ENCODE results near the gene GPR146. TPM values are rescaled to one million over a fixed set of nuclear protein-coding genes. Genes with fewer than 3 reads are reported as not detected.
A peak's percentile ranks its signal among the peaks of the same experiment; 100 is the strongest.

The GPR146 gene
- total RNA-seq, 1 donor: 1.2 TPM

DNA sequence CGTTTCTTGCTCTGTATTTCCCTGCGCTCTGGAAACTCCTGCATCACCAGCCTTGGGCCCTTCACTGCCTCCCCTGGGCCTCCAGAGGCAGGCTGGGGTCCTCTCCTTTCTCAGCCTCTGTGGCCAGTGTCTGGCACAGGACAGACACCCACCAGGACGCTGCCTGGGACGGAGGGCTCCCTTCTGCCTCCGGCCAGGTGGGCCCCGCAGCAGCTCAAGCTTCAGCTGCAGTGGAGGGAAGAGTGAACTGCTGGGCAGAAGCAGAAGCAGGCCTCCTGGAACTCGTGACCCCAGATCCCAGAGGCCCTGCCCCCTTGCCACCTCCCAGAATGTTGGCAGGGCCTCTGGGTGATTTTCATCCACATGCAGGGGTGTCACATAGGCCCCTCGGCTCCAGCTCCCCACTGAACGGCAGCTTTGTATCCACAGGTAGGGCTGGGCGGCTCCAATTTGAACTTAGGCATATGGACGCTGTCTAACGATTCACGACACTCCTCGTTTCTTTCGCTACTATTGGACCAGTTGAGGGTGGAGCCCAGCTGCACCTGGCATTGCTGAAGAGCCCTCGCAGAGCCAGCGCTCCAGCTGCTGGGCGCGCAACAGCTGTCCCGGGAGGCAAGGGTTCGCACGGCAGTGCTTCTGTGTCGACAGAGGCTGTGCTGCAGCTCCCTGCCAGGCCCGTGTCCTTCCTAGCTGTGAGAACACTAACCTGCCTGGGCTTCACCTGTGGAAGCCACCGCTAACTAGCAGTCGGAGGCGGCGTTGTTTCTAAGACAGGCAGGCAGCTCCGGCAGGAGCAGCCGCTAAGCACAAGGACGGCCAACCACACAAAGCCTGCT lies 18.4 kb upstream of the GPR146 start:
- TF ChIP-seq, protein P1, sequence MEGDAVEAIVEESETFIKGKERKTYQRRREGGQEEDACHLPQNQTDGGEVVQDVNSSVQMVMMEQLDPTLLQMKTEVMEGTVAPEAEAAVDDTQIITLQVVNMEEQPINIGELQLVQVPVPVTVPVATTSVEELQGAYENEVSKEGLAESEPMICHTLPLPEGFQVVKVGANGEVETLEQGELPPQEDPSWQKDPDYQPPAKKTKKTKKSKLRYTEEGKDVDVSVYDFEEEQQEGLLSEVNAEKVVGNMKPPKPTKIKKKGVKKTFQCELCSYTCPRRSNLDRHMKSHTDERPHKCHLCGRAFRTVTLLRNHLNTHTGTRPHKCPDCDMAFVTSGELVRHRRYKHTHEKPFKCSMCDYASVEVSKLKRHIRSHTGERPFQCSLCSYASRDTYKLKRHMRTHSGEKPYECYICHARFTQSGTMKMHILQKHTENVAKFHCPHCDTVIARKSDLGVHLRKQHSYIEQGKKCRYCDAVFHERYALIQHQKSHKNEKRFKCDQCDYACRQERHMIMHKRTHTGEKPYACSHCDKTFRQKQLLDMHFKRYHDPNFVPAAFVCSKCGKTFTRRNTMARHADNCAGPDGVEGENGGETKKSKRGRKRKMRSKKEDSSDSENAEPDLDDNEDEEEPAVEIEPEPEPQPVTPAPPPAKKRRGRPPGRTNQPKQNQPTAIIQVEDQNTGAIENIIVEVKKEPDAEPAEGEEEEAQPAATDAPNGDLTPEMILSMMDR (IDR thresholded peaks at IDR 0.05; ENCODE audit: insufficient read depth, low read length): no peak
- DNase-seq (ENCODE audit: low read depth): no peak
- H3K4me3 ChIP-seq (ENCODE audit: low read depth, low read length): no peak overlapping the region

DNA sequence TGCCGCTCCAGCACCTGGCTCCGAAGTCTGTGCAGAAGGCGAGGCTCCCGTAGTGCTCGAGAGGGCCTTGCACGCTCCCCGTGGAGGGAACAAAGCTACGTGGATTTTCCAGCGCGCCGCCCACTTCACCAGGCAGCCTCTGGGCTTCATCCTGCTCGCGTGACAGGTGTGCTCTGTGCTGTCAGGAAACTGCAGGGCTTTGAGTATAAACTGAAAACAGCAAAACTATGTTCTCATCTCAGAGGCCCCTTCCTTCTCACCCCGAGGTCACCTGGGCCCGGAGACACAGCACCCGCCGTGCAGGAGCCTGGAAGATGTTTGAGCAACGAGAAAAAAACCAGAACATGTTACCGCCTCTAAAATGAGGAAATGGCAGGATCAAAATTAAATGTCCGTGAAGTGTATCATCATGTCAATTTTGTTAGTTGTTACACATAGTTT lies 17.6 kb upstream of the GPR146 start:
- TF ChIP-seq, protein P1 (IDR thresholded peaks at IDR 0.05; ENCODE audit: insufficient read depth, low read length): no peak
- no peak for DNase-seq (ENCODE audit: low read depth)
- H3K4me3 ChIP-seq (ENCODE audit: low read depth, low read length): peak overlapping the region; percentile 76

DNA sequence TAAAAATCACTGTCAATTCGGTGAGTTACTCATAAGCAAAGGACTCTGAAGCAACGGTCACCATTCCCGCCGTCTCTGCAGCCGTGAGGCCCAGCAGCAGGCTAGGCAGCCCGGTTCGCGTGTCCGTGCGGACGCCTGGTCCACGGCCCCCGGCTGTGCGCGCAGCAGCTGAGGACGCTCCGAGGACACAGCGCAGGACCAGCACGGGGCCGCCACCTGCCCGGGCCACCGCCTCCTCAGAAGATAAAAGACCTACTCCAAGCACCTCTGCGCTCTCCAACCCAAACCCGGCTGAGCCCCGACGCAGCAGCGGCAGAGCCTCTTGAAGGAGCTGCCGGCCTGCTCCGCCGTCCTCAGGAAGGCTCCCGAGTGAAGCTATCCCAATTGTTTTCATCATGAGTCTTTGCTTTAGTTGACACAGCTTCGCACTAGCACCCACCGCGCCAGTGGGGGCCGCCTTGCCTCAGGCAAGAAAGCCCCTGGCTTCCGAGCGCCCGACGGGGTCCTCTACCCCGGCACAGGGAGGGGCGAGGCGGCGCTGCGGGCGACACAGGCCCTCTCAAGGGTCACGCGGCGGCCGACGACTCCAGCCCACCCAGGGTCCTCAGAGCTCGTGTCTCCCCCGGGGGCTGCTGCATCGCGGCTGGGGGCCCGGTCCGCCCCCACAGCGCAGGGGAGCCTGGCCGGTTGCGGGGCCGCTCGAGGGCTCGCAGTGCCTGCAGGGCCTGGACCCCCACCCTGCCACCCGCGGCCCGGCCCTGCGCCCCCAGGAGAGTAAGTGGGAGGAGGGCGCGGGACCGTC lies 16.9 kb upstream of the GPR146 start:
- TF ChIP-seq, protein P1 (IDR thresholded peaks at IDR 0.05; ENCODE audit: insufficient read depth, low read length): no peak
- H3K4me3 ChIP-seq (ENCODE audit: low read depth, low read length): peak overlapping the region; percentile 76
- DNase-seq (ENCODE audit: low read depth): peak; percentile 48

DNA sequence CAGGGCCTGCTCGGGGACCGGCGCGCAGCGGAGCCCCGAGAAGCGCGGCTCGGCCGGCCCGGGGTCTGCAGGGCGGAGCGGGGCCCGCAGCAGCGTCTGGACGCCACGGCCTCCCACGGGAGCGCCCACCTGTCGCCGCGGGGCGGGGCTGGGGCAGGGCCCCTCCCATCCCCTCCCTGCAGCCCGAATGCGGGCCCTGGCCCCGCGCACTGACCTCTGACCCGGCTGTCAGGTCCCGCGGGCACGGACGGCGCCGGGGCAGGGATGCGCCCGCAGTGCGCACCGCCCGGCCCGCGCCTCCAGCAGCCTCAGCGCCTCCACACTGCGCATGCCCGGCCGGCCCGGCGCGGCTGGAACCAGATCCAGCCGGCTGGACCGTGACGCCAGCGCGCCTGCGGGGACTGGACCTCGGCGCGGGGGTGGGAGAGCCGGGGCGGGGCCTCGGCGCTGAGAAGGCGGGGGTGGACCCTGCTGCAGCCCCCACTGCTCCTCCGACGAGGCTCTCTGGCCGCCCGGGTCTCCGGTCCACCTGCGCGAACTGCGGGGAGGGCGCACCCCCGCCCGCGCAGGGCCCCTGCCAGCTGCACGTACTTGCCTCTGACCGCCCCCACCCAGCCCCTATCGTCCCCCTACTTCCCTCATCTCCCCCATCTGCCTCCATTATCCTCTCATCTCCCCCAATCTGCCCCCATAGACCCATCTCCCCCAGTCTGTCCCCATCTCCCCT lies 16.1 kb upstream of the GPR146 start:
- peak; percentile 81 for DNase-seq (ENCODE audit: low read depth)
- H3K4me3 ChIP-seq (ENCODE audit: low read depth, low read length): peak overlapping the region; percentile 76
- TF ChIP-seq, protein P1 (IDR thresholded peaks at IDR 0.05; ENCODE audit: insufficient read depth, low read length): no peak

DNA sequence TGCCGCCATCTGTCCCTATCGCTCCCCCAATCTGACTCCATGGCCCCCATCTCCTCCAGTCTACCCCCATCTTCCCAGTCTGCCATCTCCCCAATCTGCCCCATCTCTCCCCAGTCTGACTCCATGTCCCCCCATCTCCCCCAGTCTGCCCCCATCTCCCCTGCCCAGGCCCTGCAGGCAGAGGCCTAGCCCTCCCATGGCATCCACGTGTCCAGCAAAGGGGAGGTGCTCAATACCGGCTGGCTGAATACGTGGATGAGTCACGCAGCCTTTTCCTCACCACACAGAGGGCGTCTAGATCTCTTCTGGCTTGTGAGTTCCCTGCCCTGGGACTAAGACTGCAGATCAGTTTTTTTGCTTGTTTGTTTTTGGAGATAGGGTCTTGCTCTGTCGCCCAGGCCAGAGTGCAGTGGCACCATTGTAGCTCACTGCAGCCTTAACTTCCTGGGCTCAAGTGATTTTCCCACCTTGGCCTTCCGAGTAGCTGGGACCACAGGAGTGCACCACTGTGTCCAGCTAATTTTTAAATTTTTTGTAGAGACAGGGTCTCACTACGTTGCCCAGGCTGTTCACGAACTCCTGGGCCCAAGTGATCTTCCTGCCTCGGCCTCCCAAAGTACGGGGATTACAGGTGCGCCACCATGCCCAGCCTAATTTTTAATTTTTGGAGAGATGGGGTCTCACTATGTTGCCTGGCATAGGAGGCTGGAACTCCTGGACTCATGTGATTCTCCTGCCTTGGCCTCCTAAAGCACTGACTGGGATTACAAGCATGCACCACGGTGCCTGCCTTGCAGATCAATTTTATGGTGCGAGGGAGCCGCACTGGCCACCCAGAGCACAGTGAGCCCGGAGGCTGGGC lies 15.3 kb upstream of the GPR146 start:
- peak overlapping the region; percentile 58 for H3K4me3 ChIP-seq (ENCODE audit: low read depth, low read length)

More for the DNA sequence above, 15.3 kb upstream of the GPR146 start:
- TF ChIP-seq, protein P1 (IDR thresholded peaks at IDR 0.05; ENCODE audit: insufficient read depth, low read length): no peak
- DNase-seq (ENCODE audit: low read depth): peak; percentile 92

Data from fibroblast of the aortic adventitia (primary cell).